Endothelial cell of umbilical vein (primary cell): ENCODE data around the gene SCNN1B.

Experiments used
- MAX ChIP-seq: IDR thresholded peaks from 2 replicates; pipeline ENCODE4 v1.6.1; 2011; ENCODE audit not compliant: insufficient read depth, insufficient read length
- MYC ChIP-seq: IDR thresholded peaks from one replicate; pipeline ENCODE4 v1.6.1; 2011; ENCODE audit warnings: mild to moderate bottlenecking, low read depth, low read length
- POLR2A ChIP-seq: IDR thresholded peaks from 2 replicates; pipeline ENCODE4 v1.6.1; 2012; ENCODE audit warnings: low read depth, mild to moderate bottlenecking, control low read depth, low read length
- TF ChIP-seq, protein P1 (sequence below), 2 donors: IDR thresholded peaks; 1 replicate in 1 of 2; 2 replicates in 1 of 2; pipeline ENCODE4 v1.5.1; 2011; ENCODE audit warnings: low read length in 2 of 2, mild to moderate bottlenecking in 2 of 2, moderate library complexity in 2 of 2, control low read depth in 1 of 2, inconsistent platforms in 1 of 2, low read depth in 1 of 2; ENCODE audit not compliant: insufficient read depth in 1 of 2; ENCODE audit errors: extremely low read depth in 1 of 2

- TF ChIP-seq, protein P1, sequence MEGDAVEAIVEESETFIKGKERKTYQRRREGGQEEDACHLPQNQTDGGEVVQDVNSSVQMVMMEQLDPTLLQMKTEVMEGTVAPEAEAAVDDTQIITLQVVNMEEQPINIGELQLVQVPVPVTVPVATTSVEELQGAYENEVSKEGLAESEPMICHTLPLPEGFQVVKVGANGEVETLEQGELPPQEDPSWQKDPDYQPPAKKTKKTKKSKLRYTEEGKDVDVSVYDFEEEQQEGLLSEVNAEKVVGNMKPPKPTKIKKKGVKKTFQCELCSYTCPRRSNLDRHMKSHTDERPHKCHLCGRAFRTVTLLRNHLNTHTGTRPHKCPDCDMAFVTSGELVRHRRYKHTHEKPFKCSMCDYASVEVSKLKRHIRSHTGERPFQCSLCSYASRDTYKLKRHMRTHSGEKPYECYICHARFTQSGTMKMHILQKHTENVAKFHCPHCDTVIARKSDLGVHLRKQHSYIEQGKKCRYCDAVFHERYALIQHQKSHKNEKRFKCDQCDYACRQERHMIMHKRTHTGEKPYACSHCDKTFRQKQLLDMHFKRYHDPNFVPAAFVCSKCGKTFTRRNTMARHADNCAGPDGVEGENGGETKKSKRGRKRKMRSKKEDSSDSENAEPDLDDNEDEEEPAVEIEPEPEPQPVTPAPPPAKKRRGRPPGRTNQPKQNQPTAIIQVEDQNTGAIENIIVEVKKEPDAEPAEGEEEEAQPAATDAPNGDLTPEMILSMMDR (IDR thresholded peaks at IDR 0.05; ENCODE audit: extremely low read depth in 1 of 2, insufficient read depth in 1 of 2, low read depth in 1 of 2, low read length in 2 of 2): no peak
- TF ChIP-seq MYC: no peak
- no peak for TF ChIP-seq MAX
- TF ChIP-seq POLR2A: no peak
Measured at GRCh38 chr16:23374721-23375510, 72.8 kb downstream of the SCNN1B start.
